Stimulated activated CD8-positive, alpha-beta memory T cell treated with anti-CD3 and anti-CD28 coated beads, Interleukin-4, amount 100 ng/mL, for 48 hours (primary cell): ENCODE data around the gene SAP30L.

ENCODE experiments used
- DNase-seq: peaks from one replicate; pipeline ENCODE4 v3.0.0-alpha.2; 2020

The SAP30L gene

DNA sequence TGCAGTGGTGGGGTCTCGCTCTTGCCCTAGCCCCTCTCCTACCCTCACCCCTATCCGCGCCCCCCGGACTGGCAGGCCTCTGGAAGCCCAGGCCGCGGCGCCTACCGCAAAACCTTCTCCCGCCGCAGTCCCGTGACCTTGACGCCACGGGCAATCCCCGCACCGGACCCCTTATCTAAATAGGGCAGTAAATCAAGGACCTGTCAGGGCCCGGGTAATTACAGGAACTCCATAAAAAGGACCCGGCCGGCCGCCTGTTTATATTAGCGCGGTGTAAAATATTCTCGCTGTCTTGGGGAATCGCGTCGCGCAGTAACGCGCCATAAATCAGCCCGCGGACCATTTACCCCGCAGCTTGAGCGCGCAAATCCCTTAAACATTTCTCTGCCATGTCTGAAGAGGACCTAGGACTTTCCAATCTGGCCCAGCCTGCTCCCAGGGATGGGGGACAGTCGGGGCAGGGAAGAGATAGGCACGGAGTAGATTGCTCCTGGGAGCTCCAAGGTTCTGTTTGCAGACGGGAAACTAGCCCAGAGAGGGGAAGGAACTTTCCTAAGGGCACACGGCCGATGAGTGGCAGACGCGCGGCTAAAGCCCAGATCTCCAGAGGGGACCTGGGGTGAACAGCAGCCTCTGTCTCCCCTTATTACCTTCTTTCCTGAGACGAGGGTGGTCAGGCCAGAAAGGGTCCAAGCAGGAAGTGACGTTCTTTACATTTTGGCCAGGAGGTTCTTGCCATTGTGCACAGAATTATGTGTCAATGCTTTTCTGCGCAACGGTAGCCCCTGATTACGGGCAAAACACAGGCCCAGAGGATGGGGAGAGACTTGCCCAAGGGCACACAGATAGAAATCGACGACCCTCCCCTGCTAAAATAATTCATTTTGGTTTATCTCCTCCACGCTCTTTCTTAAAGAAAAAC lies 37.0 kb downstream of the SAP30L start:
- DNase-seq: no peak

- DNase-seq: no peak
Observed at GRCh38 chr5:154483654-154484392, 38.0 kb downstream of the SAP30L start.

DNA sequence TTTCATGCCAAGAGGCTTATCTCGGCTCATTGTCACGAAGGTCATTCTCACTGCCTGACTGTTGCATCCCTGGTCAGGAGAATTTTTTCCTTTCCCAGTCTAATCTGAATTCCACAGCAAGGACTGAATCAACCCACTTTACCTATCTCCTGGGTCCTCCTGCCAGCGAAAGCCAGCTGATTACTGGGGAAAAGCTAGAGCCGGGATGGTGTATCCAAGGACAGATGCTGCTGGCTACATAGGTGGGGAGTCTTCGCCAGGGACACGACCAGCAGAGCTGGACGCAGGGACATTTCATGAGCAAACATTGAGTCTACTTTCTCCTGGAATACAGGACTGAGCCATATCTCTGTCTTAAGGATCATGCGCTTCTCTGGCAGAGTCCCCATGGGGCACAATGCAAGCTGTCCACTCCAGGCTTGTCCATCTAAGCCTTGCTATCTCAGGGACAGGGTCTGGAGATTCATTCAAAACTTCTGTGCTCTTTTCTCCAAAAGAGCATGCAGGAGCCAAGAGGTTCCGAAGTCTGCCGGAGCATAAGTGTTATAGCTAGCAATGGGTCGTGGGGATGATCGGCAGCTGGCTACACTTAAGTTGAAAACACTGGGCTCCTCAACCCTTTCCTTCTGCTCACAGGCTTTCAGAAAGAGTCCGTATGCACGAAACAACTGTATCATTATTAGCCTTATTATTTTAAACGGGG lies 38.7 kb downstream of the SAP30L start:
- no peak for DNase-seq

DNA sequence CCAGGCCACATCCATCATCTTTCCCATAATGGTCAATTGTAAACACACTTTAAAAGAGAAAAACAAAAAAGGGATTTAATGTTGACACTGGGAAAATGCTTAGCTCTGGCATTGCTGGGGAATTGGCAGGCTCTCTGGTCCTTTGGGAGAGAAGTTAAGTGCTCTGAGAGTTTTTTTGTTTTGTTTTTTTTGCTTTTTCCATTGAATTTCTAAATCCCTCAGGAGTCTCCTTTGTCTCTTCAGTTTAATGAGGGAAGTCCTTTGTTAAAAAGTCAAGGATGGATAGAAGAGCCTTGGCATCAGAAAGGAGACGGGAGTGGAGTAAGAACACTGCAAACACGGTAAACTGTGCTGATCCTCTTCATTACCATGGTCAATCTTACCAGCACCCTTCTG lies 39.3 kb downstream of the SAP30L start:
- no peak for DNase-seq

GRCh38 chr5:154485850-154486426 lies 40.1 kb downstream of the SAP30L start:
- DNase-seq: no peak

- DNase-seq: no peak
Observed at GRCh38 chr5:154486427-154486866, 40.6 kb downstream of the SAP30L start.

DNA sequence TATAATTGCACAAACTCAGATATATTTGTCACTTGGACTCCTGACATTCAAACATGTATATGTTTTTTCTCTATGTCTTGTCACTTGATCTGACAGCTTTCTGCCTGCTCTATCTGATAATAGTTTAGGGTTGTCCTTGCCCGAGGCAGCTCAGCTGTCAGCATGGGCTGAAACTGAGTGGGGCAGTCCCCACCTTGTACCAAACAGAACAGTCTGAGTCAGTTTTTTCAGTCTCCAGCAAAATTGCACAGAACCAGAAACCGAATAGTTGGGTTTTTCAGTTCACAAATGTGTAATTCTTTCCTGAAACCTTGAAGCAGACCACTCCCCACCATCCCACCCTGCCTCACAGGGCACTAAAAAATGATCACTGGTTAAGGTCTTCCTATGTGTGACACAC lies 41.7 kb downstream of the SAP30L start:
- peak; percentile 66 for DNase-seq

DNA sequence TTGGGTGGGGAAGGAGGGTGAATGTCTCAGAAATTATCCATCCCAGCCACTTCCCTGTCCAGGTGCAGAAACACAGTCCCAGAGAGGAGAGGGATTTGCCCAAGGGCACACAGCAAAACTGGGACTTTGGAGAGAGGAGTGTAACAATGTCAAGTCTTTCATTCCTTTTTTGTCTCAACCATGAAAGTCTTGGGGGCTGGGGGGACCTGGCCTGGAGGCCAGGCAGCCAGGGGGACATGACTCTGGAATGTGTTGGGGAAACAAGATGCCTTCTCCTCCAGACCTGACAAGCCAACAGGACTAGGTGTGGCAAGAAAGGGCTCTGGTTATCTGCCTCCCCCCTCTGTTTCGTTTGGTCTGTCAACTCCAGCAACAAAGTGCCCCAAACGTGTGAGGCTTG lies 46.1 kb downstream of the SAP30L start:
- DNase-seq: no peak

GRCh38 chr5:154493274-154493673 lies 47.5 kb downstream of the SAP30L start:
- DNase-seq: no peak

GRCh38 chr5:154494036-154494435 lies 48.2 kb downstream of the SAP30L start:
- DNase-seq: no peak

DNA sequence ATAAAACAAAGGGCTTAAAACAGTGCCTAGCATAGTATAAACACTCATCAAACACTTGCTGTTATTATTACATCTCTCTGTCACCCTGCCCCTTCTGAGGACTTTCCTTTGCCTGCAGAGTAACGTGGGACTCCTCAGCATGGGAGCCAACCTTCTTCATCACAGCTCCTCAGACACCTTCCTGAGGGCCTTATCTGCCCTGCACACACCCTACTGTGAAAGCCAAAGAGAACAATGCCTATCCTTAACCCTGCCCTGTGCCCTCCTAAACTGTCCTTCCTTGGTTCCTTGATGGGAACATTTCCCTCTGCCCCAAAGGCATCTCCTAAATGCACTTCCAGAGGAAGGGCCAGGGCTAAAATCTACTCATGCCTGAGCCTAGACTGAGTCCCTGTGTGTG lies 52.8 kb downstream of the SAP30L start:
- DNase-seq: no peak

- DNase-seq: no peak
Observed at GRCh38 chr5:154498994-154499393, 53.2 kb downstream of the SAP30L start.

GRCh38 chr5:154501566-154501965 lies 55.8 kb downstream of the SAP30L start:
- DNase-seq: no peak

DNA sequence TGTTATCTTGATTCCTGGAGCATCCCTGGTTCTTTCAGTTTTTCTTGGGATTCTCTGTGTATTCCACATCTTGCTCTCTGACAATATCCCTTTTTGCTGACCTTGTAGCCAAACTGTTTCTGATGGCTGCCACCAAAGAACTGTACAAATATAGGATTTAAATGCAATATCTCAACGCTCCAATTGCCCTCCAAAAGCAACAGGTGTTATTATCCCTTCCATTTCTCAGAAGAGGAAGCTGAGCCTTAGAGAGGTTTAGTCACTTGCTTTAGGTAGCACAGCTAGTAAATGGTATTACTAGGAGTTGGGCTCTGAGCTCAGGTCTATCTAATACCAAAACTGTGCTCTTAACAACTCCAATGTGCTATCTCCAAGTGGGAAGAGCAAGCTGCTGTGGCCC lies 56.4 kb downstream of the SAP30L start:
- DNase-seq: no peak

DNA sequence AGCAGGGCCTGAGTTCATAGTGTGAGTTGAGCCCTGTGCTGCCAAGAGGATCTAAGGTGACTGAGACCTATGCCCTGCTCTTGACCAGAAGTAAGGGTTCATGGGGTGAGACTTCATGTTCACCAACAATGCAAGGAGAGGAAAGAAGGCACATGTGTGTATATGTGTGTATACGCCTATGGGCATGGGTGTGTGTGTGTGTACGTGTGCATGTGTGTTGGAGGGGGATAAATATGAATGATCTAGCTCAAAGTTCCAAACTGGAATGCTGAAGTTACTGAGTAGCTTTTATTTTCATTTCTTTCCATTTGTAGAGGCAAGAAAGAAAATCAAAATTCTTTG lies 57.9 kb downstream of the SAP30L start:
- no peak for DNase-seq

GRCh38 chr5:154505567-154505966 lies 59.8 kb downstream of the SAP30L start:
- DNase-seq: no peak

GRCh38 chr5:154506049-154506715 lies 60.4 kb downstream of the SAP30L start:
- DNase-seq: no peak

DNA sequence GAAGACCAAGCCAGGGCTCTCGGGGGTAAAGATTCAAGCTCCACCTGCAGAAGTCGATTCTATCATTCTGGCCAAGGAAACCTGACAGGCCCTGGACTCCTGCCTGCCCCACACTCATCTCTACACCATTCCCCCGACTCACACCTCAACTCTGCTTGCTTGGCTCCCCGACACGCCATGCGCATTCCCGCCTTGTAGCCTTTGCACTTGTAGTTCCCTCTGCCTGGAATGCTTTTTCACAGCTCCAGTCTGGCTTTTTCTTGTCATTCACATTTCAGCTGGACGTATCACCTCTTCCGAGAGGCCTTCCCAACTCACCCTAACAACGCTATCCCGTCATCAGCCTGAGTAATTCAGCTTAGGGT lies 60.9 kb downstream of the SAP30L start:
- no peak for DNase-seq

GRCh38 chr5:154508114-154508513 lies 62.3 kb downstream of the SAP30L start:
- DNase-seq: no peak

- no peak for DNase-seq
Observed at GRCh38 chr5:154509784-154510555, 64.2 kb downstream of the SAP30L start.
